GM21528 (cell line): Measurements from ENCODE around the gene FGF3.

ENCODE experiments used
- ATAC-seq: cut with Tn5 transposase; IDR thresholded peaks from one replicate; pipeline ENCODE4 v1.9.1; 2021; ENCODE audit warnings: mild to moderate bottlenecking, moderate library complexity; ENCODE audit not compliant: unreplicated experiment, low FRiP score

Gene FGF3

GRCh38 chr11:69818603-69819441, at the start of gene FGF3:
TSS of gene FGF3 (minus strand) at chr11:69819416. CDS start at chr11:69818933, 483 bp downstream.
- ATAC-seq: no peak

- ATAC-seq: no peak
Measured at GRCh38 chr11:69868871-69869270, 49.7 kb upstream of the FGF3 start.

- ATAC-seq: no peak
Measured at GRCh38 chr11:69868006-69868810, 49.0 kb upstream of the FGF3 start.

GRCh38 chr11:69867076-69868005, 48.1 kb upstream of the FGF3 start:
- no peak for ATAC-seq

- ATAC-seq: no peak
Measured at GRCh38 chr11:69866648-69867047, 47.4 kb upstream of the FGF3 start.

- ATAC-seq: no peak
Measured at GRCh38 chr11:69865707-69866106, 46.5 kb upstream of the FGF3 start.

GRCh38 chr11:69864686-69865661, 45.8 kb upstream of the FGF3 start:
- ATAC-seq: no peak

- ATAC-seq: no peak
Measured at GRCh38 chr11:69863544-69864200, 44.5 kb upstream of the FGF3 start.

GRCh38 chr11:69862797-69863543, 43.8 kb upstream of the FGF3 start:
- ATAC-seq: no peak

GRCh38 chr11:69862331-69862771, 43.1 kb upstream of the FGF3 start:
- ATAC-seq: no peak

GRCh38 chr11:69861901-69862300, 42.7 kb upstream of the FGF3 start:
- ATAC-seq: no peak

- ATAC-seq: no peak
Measured at GRCh38 chr11:69860796-69861445, 41.7 kb upstream of the FGF3 start.

GRCh38 chr11:69860244-69860643, 41.0 kb upstream of the FGF3 start:
- no peak for ATAC-seq

GRCh38 chr11:69859275-69859934, 40.2 kb upstream of the FGF3 start:
- ATAC-seq: no peak

- ATAC-seq: no peak
Measured at GRCh38 chr11:69855421-69855820, 36.2 kb upstream of the FGF3 start.

GRCh38 chr11:69854713-69855112, 35.5 kb upstream of the FGF3 start:
- ATAC-seq: no peak

- ATAC-seq: no peak
Measured at GRCh38 chr11:69852056-69852455, 32.8 kb upstream of the FGF3 start.
